ENCODE results near the gene PTPRG.

GRCh38 chr3:61903931-61904657 is 342.7 kb downstream of the PTPRG start:
- no peak for TF ChIP-seq POLR2A (IDR thresholded peaks at IDR 0.05; ENCODE audit: borderline replicate concordance, extremely low read depth, insufficient read depth, insufficient read length)
- TF ChIP-seq CTCF (IDR thresholded peaks at IDR 0.05 in 2 of 3, conservative IDR thresholded peaks at IDR 0.05 in 1 of 3; ENCODE audit: borderline replicate concordance in 1 of 3, insufficient read depth in 1 of 3, low read depth in 2 of 3, low read length in 2 of 3) = no peak
- no peak for TF ChIP-seq JUND (IDR thresholded peaks at IDR 0.05)
